ENCODE measurements around the gene RAB17. TPM values are rescaled to one million over a fixed set of nuclear protein-coding genes. Genes with fewer than 3 reads are reported as not detected.

Gene RAB17
- total and polyA plus RNA-seq, 10 of the 15 experiments (the other 5 are each of a cell fraction or from before 2014, with no cell fraction given), result 0.07 to 1.4 (median 0.28) TPM; not detected in 3

DNA sequence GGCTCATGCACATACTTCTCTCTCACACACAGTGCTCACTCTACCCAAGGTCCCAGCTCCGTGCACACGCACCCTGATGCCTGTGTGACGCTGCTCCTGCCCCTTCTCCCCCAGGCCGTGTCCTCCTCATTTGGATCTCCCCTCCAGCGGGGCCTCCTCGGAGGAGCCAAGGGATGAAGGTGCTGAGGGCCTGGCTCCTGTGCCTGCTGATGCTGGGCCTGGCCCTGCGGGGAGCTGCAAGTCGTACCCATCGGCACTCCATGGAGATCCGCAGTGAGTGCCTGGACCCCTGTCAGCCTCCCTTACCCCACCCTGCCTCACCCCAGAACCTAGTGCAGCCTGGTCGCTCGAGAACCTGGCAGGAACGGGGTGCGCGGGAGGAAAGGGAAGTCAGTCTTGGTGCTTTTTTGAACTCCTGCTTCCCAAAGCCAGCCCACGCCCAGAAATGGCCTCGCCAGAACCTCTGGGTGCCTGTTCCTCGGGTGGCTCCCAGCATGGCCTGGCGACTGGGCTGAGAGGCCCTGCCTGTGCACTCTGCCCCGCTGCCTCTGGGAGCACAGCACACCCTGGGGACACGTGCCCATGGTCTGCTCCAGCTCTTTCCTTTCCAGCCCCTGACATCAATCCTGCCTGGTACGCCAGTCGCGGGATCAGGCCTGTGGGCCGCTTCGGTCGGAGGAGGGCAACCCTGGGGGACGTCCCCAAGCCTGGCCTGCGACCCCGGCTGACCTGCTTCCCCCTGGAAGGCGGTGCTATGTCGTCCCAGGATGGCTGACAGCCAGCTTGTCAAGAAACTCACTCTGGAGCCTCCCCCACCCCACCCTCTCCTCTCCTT, 23.9 kb downstream of the RAB17 start, which contains the start of gene PRLH:
Gene PRLH, plus strand, starts transcription at position 174 of the 835 bp plus-strand sequence. Its CDS starts 0 bp downstream, at position 174.
- H3K9ac ChIP-seq (ENCODE audit: control insufficient read depth, insufficient read depth, low read length), result no peak within 1 kb of the TSS
- 67% methylated on average over 32 of the region's 32 CpGs for WGBS (ENCODE audit: insufficient coverage, insufficient replicate concordance, low lambda C conversion rate, missing lambda C conversion rate)
- no peaks in the 10 kb centered on the region for H3K4me1 ChIP-seq (ENCODE audit: control insufficient read depth, insufficient read depth, low read length)
- TF ChIP-seq TARDBP (IDR thresholded peaks at IDR 0.05; ENCODE audit: borderline replicate concordance) (no peak), SREBF1 (IDR thresholded peaks at IDR 0.05; ENCODE audit: low read length) (no peak), RBBP5 (conservative IDR thresholded peaks at IDR 0.05) (no peak), MYB (IDR thresholded peaks at IDR 0.05; ENCODE audit: borderline replicate concordance, low read depth, low read length) (no peak), GATAD2B (conservative IDR thresholded peaks at IDR 0.05; ENCODE audit: low read depth) (no peak), MEF2A (IDR thresholded peaks at IDR 0.05; ENCODE audit: insufficient read depth, low read depth, low read length) (no peak), ZSCAN29 (IDR thresholded peaks at IDR 0.05) (no peak), SIN3A (IDR thresholded peaks at IDR 0.05; ENCODE audit: low read depth, low read length) (no peak), SP1 (IDR thresholded peaks at IDR 0.05; ENCODE audit: low read depth, low read length) (no peak), ZNF384 (IDR thresholded peaks at IDR 0.05; ENCODE audit: borderline replicate concordance, low read depth, low read length) (no peak), SRF (IDR thresholded peaks at IDR 0.05; ENCODE audit: low read depth in 2 of 2, low read length in 2 of 2) (no peak), NR2C1 (IDR thresholded peaks at IDR 0.05) (no peak), RELA (IDR thresholded peaks at IDR 0.05; ENCODE audit: borderline replicate concordance, partially characterized antibody) (no peak), ZZZ3 (IDR thresholded peaks at IDR 0.05; ENCODE audit: control insufficient read depth, insufficient read length, low read depth) (no peak), BCL11A (IDR thresholded peaks at IDR 0.05; ENCODE audit: low read depth, low read length) (no peak), CREM (IDR thresholded peaks at IDR 0.05; ENCODE audit: low read depth) (no peak), ZNF24 (IDR thresholded peaks at IDR 0.05) (no peak)
- TF ChIP-seq, protein P1, sequence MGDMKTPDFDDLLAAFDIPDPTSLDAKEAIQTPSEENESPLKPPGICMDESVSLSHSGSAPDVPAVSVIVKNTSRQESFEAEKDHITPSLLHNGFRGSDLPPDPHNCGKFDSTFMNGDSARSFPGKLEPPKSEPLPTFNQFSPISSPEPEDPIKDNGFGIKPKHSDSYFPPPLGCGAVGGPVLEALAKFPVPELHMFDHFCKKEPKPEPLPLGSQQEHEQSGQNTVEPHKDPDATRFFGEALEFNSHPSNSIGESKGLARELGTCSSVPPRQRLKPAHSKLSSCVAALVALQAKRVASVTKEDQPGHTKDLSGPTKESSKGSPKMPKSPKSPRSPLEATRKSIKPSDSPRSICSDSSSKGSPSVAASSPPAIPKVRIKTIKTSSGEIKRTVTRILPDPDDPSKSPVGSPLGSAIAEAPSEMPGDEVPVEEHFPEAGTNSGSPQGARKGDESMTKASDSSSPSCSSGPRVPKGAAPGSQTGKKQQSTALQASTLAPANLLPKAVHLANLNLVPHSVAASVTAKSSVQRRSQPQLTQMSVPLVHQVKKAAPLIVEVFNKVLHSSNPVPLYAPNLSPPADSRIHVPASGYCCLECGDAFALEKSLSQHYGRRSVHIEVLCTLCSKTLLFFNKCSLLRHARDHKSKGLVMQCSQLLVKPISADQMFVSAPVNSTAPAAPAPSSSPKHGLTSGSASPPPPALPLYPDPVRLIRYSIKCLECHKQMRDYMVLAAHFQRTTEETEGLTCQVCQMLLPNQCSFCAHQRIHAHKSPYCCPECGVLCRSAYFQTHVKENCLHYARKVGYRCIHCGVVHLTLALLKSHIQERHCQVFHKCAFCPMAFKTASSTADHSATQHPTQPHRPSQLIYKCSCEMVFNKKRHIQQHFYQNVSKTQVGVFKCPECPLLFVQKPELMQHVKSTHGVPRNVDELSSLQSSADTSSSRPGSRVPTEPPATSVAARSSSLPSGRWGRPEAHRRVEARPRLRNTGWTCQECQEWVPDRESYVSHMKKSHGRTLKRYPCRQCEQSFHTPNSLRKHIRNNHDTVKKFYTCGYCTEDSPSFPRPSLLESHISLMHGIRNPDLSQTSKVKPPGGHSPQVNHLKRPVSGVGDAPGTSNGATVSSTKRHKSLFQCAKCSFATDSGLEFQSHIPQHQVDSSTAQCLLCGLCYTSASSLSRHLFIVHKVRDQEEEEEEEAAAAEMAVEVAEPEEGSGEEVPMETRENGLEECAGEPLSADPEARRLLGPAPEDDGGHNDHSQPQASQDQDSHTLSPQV (IDR thresholded peaks at IDR 0.05), result no peak
- TF ChIP-seq, protein P2, sequence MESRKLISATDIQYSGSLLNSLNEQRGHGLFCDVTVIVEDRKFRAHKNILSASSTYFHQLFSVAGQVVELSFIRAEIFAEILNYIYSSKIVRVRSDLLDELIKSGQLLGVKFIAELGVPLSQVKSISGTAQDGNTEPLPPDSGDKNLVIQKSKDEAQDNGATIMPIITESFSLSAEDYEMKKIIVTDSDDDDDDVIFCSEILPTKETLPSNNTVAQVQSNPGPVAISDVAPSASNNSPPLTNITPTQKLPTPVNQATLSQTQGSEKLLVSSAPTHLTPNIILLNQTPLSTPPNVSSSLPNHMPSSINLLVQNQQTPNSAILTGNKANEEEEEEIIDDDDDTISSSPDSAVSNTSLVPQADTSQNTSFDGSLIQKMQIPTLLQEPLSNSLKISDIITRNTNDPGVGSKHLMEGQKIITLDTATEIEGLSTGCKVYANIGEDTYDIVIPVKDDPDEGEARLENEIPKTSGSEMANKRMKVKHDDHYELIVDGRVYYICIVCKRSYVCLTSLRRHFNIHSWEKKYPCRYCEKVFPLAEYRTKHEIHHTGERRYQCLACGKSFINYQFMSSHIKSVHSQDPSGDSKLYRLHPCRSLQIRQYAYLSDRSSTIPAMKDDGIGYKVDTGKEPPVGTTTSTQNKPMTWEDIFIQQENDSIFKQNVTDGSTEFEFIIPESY (IDR thresholded peaks at IDR 0.05), result no peak
- H3K36me3 ChIP-seq (ENCODE audit: control insufficient read depth in 2 of 2, insufficient read depth in 2 of 2, low read length in 1 of 2), result no peaks in the 10 kb centered on the region
- ChIA-PET CTCF (interaction anchor here (2.4 kb wide), 1 partner anchor 54 kb away, joined by 9 read pairs; no protein-coding TSS in a partner anchor), RAD21 (ENCODE audit: unreplicated experiment) (interaction anchor here (2.4 kb wide), 1 partner anchor 54 kb away, joined by 9 read pairs; no protein-coding TSS in a partner anchor), SMC1A (ENCODE audit: uncharacterized antibody, unreplicated experiment) (no interaction called here), POLR2A (no interaction called here)
- FAIRE-seq (no peak), ATAC-seq (no peak), DNase-seq (ENCODE audit: low read depth, low spot score) (no peak)
- no peaks in the 10 kb centered on the region for H3K79me2 ChIP-seq (ENCODE audit: control insufficient read depth, insufficient read depth, low read length)
- no peaks in the 10 kb centered on the region for H4K20me1 ChIP-seq (ENCODE audit: control insufficient read depth, insufficient read depth)
- no peak within 1 kb of the TSS for H3K27ac ChIP-seq (ENCODE audit: control insufficient read depth, insufficient read depth)
- H3K4me3 ChIP-seq, result no peak within 1 kb of the TSS
- no peak within 1 kb of the TSS for H2AFZ ChIP-seq (ENCODE audit: control insufficient read depth, low read depth, low read length)
- no peaks in the 10 kb centered on the region; a peak in 1 of 4 replicates for H3K27me3 ChIP-seq (replicated peaks in 1 of 2; ENCODE audit: control insufficient read depth in 2 of 2, insufficient read depth in 2 of 2, low read length in 1 of 2)
- in situ Hi-C loops (cut with MboI), result no loop called here
- intact Hi-C loops (cut with micrococcal nuclease; ENCODE audit: unreplicated experiment), result no loop called here
- BruUV-seq (replicated peaks), result no TSS peak
- no peak within 1 kb of the TSS for H3K4me2 ChIP-seq (ENCODE audit: control insufficient read depth, insufficient read depth)
- no peaks in the 10 kb centered on the region; the same call in 2 of the 3 replicates for H3K9me3 ChIP-seq (replicated peaks; ENCODE audit: control insufficient read depth, insufficient read depth, low read length)

All from GM12878 (cell line).